Kidney (tissue), 14 donors: ENCODE results near the gene ESYT3. TPM values are rescaled to one million over a fixed set of nuclear protein-coding genes. Genes with fewer than 3 reads are reported as not detected.

Experiments used
- DNase-seq, 5 donors: peaks; one replicate each; pipeline ENCODE4 v3.0.0-alpha.2; 2013 to 2020
- FAIRE-seq: peaks from 2 replicates; lab custom pipeline; 2012; peaks lifted over from hg19 to GRCh38; lab: Jason Lieb, UNC
- H3K27ac ChIP-seq, 2 donors: one replicate each; pipeline ENCODE4 v1.7.0; 2013; ENCODE audit warnings: low read depth in 2 of 2, low read length in 2 of 2, inconsistent platforms in 1 of 2
- H3K27me3 ChIP-seq: one replicate; pipeline ENCODE4 v1.7.1; 2013; ENCODE audit warnings: low read length, inconsistent platforms; ENCODE audit not compliant: control insufficient read depth, insufficient read depth
- H3K36me3 ChIP-seq, 3 donors: one replicate each; pipeline versions ENCODE4 v1.7.0 to v1.7.1; 2013; ENCODE audit warnings: low read length in 3 of 3, control low read depth in 1 of 3, inconsistent platforms in 1 of 3; ENCODE audit not compliant: insufficient read depth in 3 of 3, control insufficient read depth in 2 of 3
- H3K4me1 ChIP-seq, 3 donors: one replicate each; pipeline versions ENCODE4 v1.7.0 to v1.7.1; 2013; ENCODE audit warnings: low read length in 3 of 3, inconsistent platforms in 1 of 3, low read depth in 1 of 3; ENCODE audit not compliant: control insufficient read depth in 2 of 3, insufficient read depth in 2 of 3
- H3K4me3 ChIP-seq, 3 donors: one replicate each; pipeline versions ENCODE4 v1.7.0 to v1.8.1; 2013; ENCODE audit warnings: low read length in 3 of 3, control low read depth in 1 of 3, inconsistent platforms in 1 of 3
- H3K9ac ChIP-seq, 3 donors: one replicate each; pipeline versions ENCODE4 v1.7.0 to v1.7.1; 2013; ENCODE audit warnings: low read length in 3 of 3, control low read depth in 1 of 3, inconsistent platforms in 1 of 3
- H3K9me3 ChIP-seq, 3 donors: one replicate each; pipeline versions ENCODE4 v1.7.0 to v1.7.1; 2013; ENCODE audit warnings: low read length in 3 of 3, control low read depth in 1 of 3, inconsistent platforms in 1 of 3; ENCODE audit not compliant: control insufficient read depth in 2 of 3, insufficient read depth in 1 of 3
- intact Hi-C: fragments of 100-400 bp; cut with DNase I; formaldehyde crosslinking; loops from one replicate; pipeline ENCODE4 v1.11.1; 2022
- polyA plus RNA-seq: library from polyadenylated mRNA; stranded (reverse); fragments of 350-450 nt; fragmentation: Illumina TruSeq; extraction: RNeasy Lipid Tissue Mini Kit (QIAGEN cat#74804); gene quantifications from one replicate; pipeline ENCODE4 v1.2.3, GENCODE V29; 2014; ENCODE audit warnings: low read depth, low replicate concordance; ENCODE audit not compliant: insufficient read depth
- total RNA-seq: library from RNA; stranded (reverse); fragmentation: NEBNext Ultra II Directional; extraction: Animal tissue kit (Norgen Biotek cat#: 25700); gene quantifications from one replicate; pipeline ENCODE4 v1.2.1, GENCODE V29; 2021
- TF ChIP-seq, protein P1 (sequence below): IDR thresholded peaks from 3 replicates; pipeline ENCODE4 v1.5.1; 2012; ENCODE audit warnings: mild to moderate bottlenecking, moderate library complexity, borderline replicate concordance; ENCODE audit not compliant: insufficient read depth; ENCODE audit errors: extremely low read depth
- donor health status: control.
- donor health status: control.
- donor health status: control.
- donor health status: control.
- donor health status: control.
- donor health status: DM: yes; HTN: yes; CAD: no.
- donor health status: Normal renal cell carcinoma (clear cell type).

Gene ESYT3
- total and polyA plus RNA-seq, 2 donors from 2014 or later: 1.5 to 5.3 TPM

DNA sequence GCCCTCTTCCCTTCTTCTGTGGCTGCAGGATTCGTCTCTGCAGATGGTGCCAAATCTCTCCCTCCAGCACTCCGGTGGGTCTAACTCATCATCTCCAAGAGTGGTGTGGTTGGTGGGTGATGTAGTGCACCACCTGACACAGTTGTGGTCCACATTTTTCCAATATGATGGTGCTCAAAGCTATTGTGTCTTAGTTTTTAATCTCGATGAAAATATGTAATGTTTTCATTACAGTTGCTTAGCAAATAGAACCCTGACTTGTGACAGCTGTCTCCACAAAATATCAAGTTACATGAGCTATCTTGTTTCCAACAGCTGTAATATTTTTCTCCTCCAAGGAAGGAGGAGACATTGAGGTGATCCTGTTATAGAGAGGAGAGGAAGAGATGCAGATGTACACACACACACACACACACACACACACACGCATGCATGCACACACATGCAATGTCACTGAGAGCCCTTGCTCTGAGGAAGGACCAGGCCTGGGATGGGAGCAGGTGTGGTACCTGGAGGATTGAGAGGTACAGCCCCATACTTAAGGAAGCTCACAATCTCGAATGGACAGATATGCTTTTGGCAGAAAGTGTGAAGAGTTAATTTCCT, 15.7 kb upstream of the ESYT3 start:
- Histone ChIP-seq H3K27me3 (no peaks in the 10 kb centered on the region), H3K4me3 (no peak overlapping the region), H3K9ac (no peak overlapping the region), H3K4me1 (no peaks in the 10 kb centered on the region), H3K27ac (no peak overlapping the region), H3K9me3 (no peaks in the 10 kb centered on the region), H3K36me3 (no peaks in the 10 kb centered on the region)
- TF ChIP-seq, protein P1, sequence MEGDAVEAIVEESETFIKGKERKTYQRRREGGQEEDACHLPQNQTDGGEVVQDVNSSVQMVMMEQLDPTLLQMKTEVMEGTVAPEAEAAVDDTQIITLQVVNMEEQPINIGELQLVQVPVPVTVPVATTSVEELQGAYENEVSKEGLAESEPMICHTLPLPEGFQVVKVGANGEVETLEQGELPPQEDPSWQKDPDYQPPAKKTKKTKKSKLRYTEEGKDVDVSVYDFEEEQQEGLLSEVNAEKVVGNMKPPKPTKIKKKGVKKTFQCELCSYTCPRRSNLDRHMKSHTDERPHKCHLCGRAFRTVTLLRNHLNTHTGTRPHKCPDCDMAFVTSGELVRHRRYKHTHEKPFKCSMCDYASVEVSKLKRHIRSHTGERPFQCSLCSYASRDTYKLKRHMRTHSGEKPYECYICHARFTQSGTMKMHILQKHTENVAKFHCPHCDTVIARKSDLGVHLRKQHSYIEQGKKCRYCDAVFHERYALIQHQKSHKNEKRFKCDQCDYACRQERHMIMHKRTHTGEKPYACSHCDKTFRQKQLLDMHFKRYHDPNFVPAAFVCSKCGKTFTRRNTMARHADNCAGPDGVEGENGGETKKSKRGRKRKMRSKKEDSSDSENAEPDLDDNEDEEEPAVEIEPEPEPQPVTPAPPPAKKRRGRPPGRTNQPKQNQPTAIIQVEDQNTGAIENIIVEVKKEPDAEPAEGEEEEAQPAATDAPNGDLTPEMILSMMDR: no peak
- intact Hi-C loops: no loop called here
- FAIRE-seq (no peak), DNase-seq (peak in 2 of 5 donors; percentile 16 to 40)

DNA sequence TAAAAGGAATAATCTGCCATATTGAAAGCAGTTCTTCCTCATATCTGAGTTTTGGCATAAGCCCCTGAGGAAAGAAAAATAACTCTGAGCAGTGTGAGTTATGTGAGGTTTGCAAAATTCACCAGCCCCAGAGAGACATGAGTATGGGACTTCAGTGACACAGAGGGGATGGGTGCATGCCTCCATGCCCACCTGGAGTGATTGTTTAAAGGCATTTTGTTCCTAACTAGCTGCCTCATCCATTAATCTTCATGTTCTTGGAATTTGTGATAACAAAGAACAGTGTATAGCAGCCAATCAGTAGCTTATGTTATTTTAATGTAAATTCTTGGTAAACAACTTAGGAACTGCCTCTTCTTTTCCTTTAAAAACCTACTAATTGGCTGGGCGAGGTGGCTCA, 11.1 kb upstream of the ESYT3 start:
- FAIRE-seq (no peak), DNase-seq (no peak)
- H3K4me1 ChIP-seq: no peaks in the 10 kb centered on the region
- no peaks in the 10 kb centered on the region for H3K27me3 ChIP-seq
- TF ChIP-seq, protein P1: no peak
- no peaks in the 10 kb centered on the region for H3K36me3 ChIP-seq
- H3K4me3 ChIP-seq: no peak overlapping the region
- H3K9ac ChIP-seq: no peak overlapping the region
- no peak overlapping the region for H3K27ac ChIP-seq
- intact Hi-C loops: loop anchor here (10.0 kb wide), 1 partner anchor 89 kb away; no protein-coding TSS in a partner anchor
- H3K9me3 ChIP-seq: no peaks in the 10 kb centered on the region

DNA sequence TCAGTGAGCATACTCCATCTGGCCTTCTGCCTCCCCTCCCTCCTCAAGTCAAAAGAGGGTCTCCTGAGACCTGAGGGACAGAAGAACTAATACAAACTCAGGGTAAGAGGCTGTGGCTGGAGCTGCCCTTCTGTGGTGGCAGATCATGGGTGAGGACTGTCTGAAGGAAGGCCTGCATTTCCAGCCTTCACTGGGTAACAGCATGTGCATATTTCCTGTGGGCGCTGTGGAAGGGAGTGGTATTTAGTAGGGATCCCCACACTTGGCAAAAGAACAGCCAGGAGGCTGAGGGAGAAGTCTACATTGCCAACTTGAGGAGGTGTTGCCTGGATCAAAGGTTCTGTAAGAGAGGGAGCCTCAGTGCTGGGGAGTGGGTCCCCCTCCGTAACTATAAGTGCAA, 10.1 kb upstream of the ESYT3 start:
- TF ChIP-seq, protein P1: no peak
- DNase-seq (no peak), FAIRE-seq (no peak)
- no peak overlapping the region for H3K9ac ChIP-seq
- no peak overlapping the region for H3K27ac ChIP-seq
- no peaks in the 10 kb centered on the region for H3K36me3 ChIP-seq
- H3K9me3 ChIP-seq: no peaks in the 10 kb centered on the region
- H3K4me1 ChIP-seq: no peaks in the 10 kb centered on the region
- H3K4me3 ChIP-seq: no peak overlapping the region
- H3K27me3 ChIP-seq: no peaks in the 10 kb centered on the region
- intact Hi-C loops: loop anchor here (10.0 kb wide), 1 partner anchor 90 kb away; no protein-coding TSS in a partner anchor
